Neural progenitor cell (in vitro differentiated cells): ENCODE results near the gene HTR6. TPM values are rescaled to one million over a fixed set of nuclear protein-coding genes. Genes with fewer than 3 reads are reported as not detected.
A peak's percentile ranks its signal among the peaks of the same experiment; 100 is the strongest.

Experiments
- DNase-seq: peaks from one replicate; pipeline ENCODE4 v3.0.0-alpha.2; 2016; ENCODE audit warnings: low spot score
- H2AFZ ChIP-seq: fragments of 200-600 bp; sonication (generic); replicated peaks from 2 replicates; pipeline ENCODE4 v1.6.1; 2016; ENCODE audit warnings: antibody characterized with exemption
- H3F3A ChIP-seq: fragments of 200-600 bp; sonication (generic); 2 replicates; pipeline ENCODE4 v1.6.1; 2016; ENCODE audit warnings: antibody characterized with exemption, low read depth
- H3K27ac ChIP-seq: fragments of 200-600 bp; sonication (generic); 2 replicates; pipeline ENCODE4 v1.5.1; 2016; ENCODE audit warnings: mild to moderate bottlenecking
- H3K27me3 ChIP-seq: fragments of 200-600 bp; sonication (generic); 2 replicates; pipeline ENCODE4 v1.6.1; 2016; ENCODE audit warnings: mild to moderate bottlenecking, moderate library complexity
- H3K36me3 ChIP-seq: fragments of 200-600 bp; sonication (generic); 2 replicates; pipeline ENCODE4 v1.5.1; 2016
- H3K4me1 ChIP-seq: fragments of 200-600 bp; sonication (generic); 2 replicates; pipeline ENCODE4 v1.6.1; 2016; ENCODE audit warnings: mixed run types
- H3K4me2 ChIP-seq: fragments of 200-600 bp; sonication (generic); 2 replicates; pipeline ENCODE4 v1.6.1; 2016
- H3K4me3 ChIP-seq: fragments of 200-600 bp; sonication (generic); 2 replicates; pipeline ENCODE4 v1.5.1; 2016
- H3K79me2 ChIP-seq: fragments of 200-600 bp; sonication (generic); 2 replicates; pipeline ENCODE4 v1.6.1; 2016; ENCODE audit warnings: low read depth
- H3K9ac ChIP-seq: fragments of 200-600 bp; sonication (generic); 2 replicates; pipeline ENCODE4 v1.6.1; 2016
- H3K9me3 ChIP-seq: fragments of 200-600 bp; sonication (generic); 2 replicates; pipeline ENCODE4 v1.5.1; 2016; ENCODE audit warnings: low read depth
- H4K20me1 ChIP-seq: fragments of 200-600 bp; sonication (generic); 2 replicates; pipeline ENCODE4 v1.6.1; 2016; ENCODE audit warnings: low read depth
- H3K27ac Mint-ChIP-seq: 3 replicates; pipeline ENCODE4 v1.8.0; 2021; ENCODE audit warnings: mixed read lengths
- H3K27me3 Mint-ChIP-seq: 2 replicates; pipeline ENCODE4 v1.8.0; 2022; ENCODE audit warnings: low read depth, mild to moderate bottlenecking, inconsistent platforms, moderate library complexity, mixed read lengths; ENCODE audit not compliant: insufficient read depth
- H3K36me3 Mint-ChIP-seq: 3 replicates; pipeline ENCODE4 v1.8.0; 2021; ENCODE audit warnings: mixed read lengths
- H3K4me1 Mint-ChIP-seq: 3 replicates; pipeline ENCODE4 v1.8.0; 2021; ENCODE audit warnings: mixed read lengths
- H3K4me3 Mint-ChIP-seq: 3 replicates; pipeline ENCODE4 v1.8.0; 2021; ENCODE audit warnings: mild to moderate bottlenecking, moderate library complexity, mixed read lengths
- H3K9me3 Mint-ChIP-seq: 3 replicates; pipeline ENCODE4 v1.8.0; 2020; ENCODE audit warnings: mixed read lengths
- CTCF ChIP-seq: fragments of 200-600 bp; sonication (generic); IDR thresholded peaks from 2 replicates; pipeline ENCODE4 v1.5.1; 2017; ENCODE audit warnings: antibody characterized with exemption, mild to moderate bottlenecking
- EZH2 ChIP-seq: fragments of 200-600 bp; sonication (generic); IDR thresholded peaks from 2 replicates; pipeline ENCODE4 v1.6.1; 2017; ENCODE audit warnings: antibody characterized with exemption, mild to moderate bottlenecking, moderate library complexity
- EZH2phosphoT487 ChIP-seq: fragments of 200-600 bp; sonication (generic); IDR thresholded peaks from 2 replicates; pipeline ENCODE4 v1.6.1; 2017; ENCODE audit warnings: antibody characterized with exemption
- total RNA-seq: library from RNA; depleted of rRNA; stranded (reverse); fragments of >200 nt; gene quantifications from 2 replicates; pipeline ENCODE4 v1.2.3, GENCODE V29; 2015; ENCODE audit warnings: low replicate concordance

The HTR6 gene
- total RNA-seq, 1 donor from 2014 or later = not detected

GRCh38 chr1:19696820-19697219, 32.1 kb downstream of the HTR6 start:
- Histone ChIP-seq H3K4me2 (no peak overlapping the region), H3K4me1 (no peaks in the 10 kb centered on the region), H3K36me3 (no peaks in the 10 kb centered on the region), H2AFZ (no peak overlapping the region), H3K4me3 (no peak overlapping the region), H3F3A (no peaks in the 10 kb centered on the region), H3K9me3 (no peaks in the 10 kb centered on the region), H3K9ac (no peak overlapping the region), H3K27me3 (no peaks in the 10 kb centered on the region), H3K27ac (no peak overlapping the region), H4K20me1 (no peaks in the 10 kb centered on the region), H3K79me2 (no peaks in the 10 kb centered on the region)
- no peaks in the 10 kb centered on the region for H3K4me1 Mint-ChIP-seq
- TF ChIP-seq CTCF (no peak), EZH2 (no peak), EZH2phosphoT487 (no peak)
- H3K9me3 Mint-ChIP-seq = no peaks in the 10 kb centered on the region
- no peak overlapping the region for H3K4me3 Mint-ChIP-seq
- no peak for DNase-seq
- no peaks in the 10 kb centered on the region for H3K36me3 Mint-ChIP-seq
- H3K27ac Mint-ChIP-seq = no peak overlapping the region
- H3K27me3 Mint-ChIP-seq = peaks cover 3% of the 10 kb centered on the region

GRCh38 chr1:19698181-19698580, 33.5 kb downstream of the HTR6 start:
- H3K9me3 Mint-ChIP-seq = no peaks in the 10 kb centered on the region
- H3K4me1 ChIP-seq = no peaks in the 10 kb centered on the region
- H3K4me1 Mint-ChIP-seq = no peaks in the 10 kb centered on the region
- no peak overlapping the region for H2AFZ ChIP-seq
- H3K9ac ChIP-seq = no peak overlapping the region
- no peaks in the 10 kb centered on the region for H3K36me3 ChIP-seq
- no peaks in the 10 kb centered on the region for H3K9me3 ChIP-seq
- H3K36me3 Mint-ChIP-seq = no peaks in the 10 kb centered on the region
- TF ChIP-seq CTCF (no peak), EZH2phosphoT487 (no peak), EZH2 (no peak)
- no peak overlapping the region for H3K4me3 ChIP-seq
- H4K20me1 ChIP-seq = no peaks in the 10 kb centered on the region
- H3K4me2 ChIP-seq = no peak overlapping the region
- H3F3A ChIP-seq = peaks cover 3% of the 10 kb centered on the region
- H3K27me3 Mint-ChIP-seq = peaks cover 3% of the 10 kb centered on the region
- no peak overlapping the region for H3K4me3 Mint-ChIP-seq
- DNase-seq = no peak
- no peak overlapping the region for H3K27ac ChIP-seq
- no peak overlapping the region for H3K27ac Mint-ChIP-seq
- no peaks in the 10 kb centered on the region for H3K27me3 ChIP-seq
- H3K79me2 ChIP-seq = no peaks in the 10 kb centered on the region

GRCh38 chr1:19700079-19700777, 35.6 kb downstream of the HTR6 start:
- H3K27me3 Mint-ChIP-seq = peaks cover 3% of the 10 kb centered on the region
- DNase-seq = no peak
- H3K27ac Mint-ChIP-seq = peak overlapping the region; percentile 55
- no peaks in the 10 kb centered on the region for H3K9me3 ChIP-seq
- no peaks in the 10 kb centered on the region for H3K79me2 ChIP-seq
- H3K4me3 Mint-ChIP-seq = no peak overlapping the region
- H3K9me3 Mint-ChIP-seq = no peaks in the 10 kb centered on the region
- no peaks in the 10 kb centered on the region for H3K36me3 Mint-ChIP-seq
- H3K4me2 ChIP-seq = no peak overlapping the region
- H3K4me1 ChIP-seq = peaks cover 7% of the 10 kb centered on the region
- no peak for TF ChIP-seq EZH2
- TF ChIP-seq CTCF = no peak
- TF ChIP-seq EZH2phosphoT487 = no peak
- H3K9ac ChIP-seq = no peak overlapping the region
- no peaks in the 10 kb centered on the region for H4K20me1 ChIP-seq
- H3K36me3 ChIP-seq = no peaks in the 10 kb centered on the region
- peaks cover 10% of the 10 kb centered on the region for H3K4me1 Mint-ChIP-seq
- peak overlapping the region; percentile 68 for H2AFZ ChIP-seq
- H3K27ac ChIP-seq = no peak overlapping the region
- H3K4me3 ChIP-seq = no peak overlapping the region
- peaks cover 16% of the 10 kb centered on the region for H3F3A ChIP-seq
- no peaks in the 10 kb centered on the region for H3K27me3 ChIP-seq
